GM21529 (cell line): ENCODE results near the gene RTL1.

Experiments
- ATAC-seq: cut with Tn5 transposase; IDR thresholded peaks from one replicate; pipeline ENCODE4 v1.9.1; 2021; ENCODE audit not compliant: unreplicated experiment

The RTL1 gene

DNA sequence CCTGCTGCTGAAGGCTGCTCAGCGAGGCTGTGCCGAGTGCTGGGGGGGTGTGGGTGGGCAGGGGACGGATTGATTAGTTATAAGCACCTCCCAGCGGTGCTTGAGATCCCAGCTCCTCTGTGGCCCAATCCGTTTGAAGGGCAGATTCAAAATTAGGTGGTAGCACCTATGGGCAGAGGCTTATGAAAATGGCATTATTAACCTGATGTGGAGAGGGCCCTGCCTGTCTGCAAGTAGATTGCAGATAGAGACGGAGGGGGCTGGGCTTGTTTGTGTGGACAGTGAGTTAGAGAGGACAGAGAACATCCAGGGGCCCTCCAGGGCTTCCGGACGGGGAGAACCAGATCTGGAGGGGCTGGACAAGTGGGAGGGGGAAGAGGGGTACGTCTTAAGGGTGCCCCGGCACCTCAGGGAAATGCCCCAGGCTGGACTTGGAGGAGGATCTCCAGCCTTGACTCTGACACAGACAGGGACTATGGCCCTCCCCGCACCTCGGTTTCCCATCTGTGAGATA is at the start of gene RTL1:
TSS of gene RTL1 (minus strand) at position 51 of the 514 bp plus-strand sequence. CDS start 18,934 bp downstream, outside the sequence.
- ATAC-seq = no peak

DNA sequence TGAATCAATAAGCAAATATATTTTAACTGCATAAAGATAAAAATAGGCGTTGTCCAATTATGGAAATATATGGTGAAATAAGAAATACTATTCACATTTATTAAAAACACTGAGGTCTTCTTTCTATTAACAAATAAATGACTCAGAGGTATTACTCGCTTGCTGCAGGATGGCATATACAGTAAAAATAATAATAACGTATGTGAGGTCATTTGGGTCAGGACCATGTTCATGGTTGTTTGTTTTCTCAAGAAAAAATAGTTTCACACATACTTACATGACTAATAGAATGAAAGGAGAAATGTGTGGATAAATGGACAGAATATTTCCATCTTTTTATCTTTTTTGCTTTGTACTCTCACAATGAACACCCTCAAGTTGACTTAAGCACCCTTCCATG is 46.5 kb upstream of the RTL1 start:
- ATAC-seq = no peak

DNA sequence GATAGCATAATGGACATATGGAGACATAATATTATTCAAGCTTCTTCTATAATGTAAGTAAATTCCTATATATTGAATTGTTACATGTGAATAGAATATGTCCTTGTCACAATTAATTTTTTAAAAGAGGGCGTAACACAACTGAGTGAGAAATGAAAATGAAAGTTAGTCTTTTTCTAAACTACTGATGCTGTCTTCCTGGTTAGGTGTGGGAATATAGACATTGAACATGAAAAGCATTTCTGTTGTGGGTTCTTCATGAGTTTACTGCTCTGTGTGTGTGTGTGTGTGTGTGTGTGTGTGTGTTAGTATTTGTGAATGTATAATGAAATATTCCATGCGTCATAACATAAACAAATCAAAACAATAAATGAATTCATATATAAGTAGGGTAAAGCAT is 40.5 kb upstream of the RTL1 start:
- no peak for ATAC-seq

DNA sequence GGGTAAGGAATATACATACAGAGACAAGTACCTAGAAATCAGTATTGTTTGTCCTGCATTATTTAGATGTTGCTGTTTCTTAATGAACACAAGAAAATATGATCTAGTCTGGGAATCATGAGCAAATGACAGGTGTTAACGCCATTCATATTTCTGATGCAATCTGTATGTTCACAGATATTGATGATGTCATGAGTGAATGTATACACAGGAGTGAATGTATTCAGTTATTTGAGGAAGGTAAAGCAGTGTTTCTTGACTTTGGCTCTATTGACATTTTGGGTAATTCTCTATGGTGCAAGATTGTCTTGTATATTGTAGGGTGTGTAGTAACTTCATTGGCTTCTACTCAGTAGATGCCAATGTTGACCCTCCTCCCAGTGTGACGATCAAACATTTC is 26.7 kb upstream of the RTL1 start:
- ATAC-seq = no peak

DNA sequence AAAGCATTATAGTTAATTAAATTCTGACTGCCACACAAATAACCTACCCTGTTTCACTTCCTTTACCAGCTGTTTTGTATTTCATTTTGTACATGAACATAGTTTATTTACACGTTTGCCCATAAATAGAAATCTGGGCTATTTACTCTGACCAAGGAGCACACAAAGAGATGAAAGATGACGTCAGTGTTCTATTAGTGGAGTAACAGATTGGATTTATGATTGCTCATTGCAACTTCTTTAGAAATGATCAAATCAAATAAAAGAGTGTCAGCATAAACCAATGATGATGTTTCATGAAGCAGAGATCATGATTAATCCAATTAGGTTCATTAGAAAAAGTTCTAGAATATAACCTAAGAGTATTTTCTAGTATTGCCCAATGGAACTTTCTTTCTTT is 12.0 kb upstream of the RTL1 start:
- ATAC-seq = no peak

DNA sequence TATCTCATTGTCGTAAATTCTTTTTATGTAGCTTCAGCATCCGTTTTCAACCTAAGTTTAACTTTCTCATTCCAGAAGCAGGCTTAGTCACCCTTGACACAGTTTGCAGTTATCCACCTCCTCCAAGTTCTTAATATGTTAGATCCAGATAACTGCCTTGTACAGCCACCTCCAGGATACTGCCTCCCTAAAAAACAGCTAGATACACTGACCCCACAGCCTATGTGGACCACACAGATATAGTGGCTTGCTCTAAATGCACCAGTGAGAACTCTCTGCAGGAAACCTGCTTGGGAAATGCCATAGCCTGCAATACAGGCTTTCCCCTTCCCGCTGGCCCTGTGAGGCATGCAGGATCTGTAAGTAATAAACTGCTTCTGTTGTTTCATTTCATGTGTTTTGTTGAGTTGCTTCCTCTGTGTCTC is 11.1 kb upstream of the RTL1 start:
- no peak for ATAC-seq

DNA sequence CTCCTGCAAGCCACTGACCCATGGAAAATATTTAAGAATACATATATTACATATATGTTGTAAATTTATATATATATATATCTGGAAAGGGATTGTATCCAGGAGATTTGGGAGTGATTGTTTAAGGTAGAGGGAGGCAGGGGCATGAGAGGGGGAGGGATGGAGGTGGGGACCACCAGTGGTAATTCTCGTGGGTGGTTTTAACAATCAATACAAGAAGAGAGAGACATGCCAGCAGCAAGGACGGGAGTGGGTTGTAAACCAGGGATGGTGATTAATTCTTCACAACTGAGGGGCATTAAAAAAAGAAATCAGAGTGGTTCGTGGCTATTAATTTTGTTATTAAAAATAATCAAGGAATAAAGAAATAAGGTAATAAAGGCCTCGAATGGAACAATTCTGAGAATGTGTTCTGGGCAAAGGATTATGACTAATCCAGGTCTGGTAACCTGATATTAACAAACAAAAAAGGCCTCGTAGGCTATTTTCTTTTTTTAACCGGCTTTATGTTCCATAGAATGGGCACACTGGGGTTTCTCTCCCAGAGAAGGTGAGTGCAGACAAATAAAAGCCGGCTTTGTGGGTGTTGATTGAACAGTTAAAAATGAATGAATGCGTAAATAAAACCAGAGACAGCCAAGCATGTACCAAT is 8.3 kb upstream of the RTL1 start:
- ATAC-seq = no peak

DNA sequence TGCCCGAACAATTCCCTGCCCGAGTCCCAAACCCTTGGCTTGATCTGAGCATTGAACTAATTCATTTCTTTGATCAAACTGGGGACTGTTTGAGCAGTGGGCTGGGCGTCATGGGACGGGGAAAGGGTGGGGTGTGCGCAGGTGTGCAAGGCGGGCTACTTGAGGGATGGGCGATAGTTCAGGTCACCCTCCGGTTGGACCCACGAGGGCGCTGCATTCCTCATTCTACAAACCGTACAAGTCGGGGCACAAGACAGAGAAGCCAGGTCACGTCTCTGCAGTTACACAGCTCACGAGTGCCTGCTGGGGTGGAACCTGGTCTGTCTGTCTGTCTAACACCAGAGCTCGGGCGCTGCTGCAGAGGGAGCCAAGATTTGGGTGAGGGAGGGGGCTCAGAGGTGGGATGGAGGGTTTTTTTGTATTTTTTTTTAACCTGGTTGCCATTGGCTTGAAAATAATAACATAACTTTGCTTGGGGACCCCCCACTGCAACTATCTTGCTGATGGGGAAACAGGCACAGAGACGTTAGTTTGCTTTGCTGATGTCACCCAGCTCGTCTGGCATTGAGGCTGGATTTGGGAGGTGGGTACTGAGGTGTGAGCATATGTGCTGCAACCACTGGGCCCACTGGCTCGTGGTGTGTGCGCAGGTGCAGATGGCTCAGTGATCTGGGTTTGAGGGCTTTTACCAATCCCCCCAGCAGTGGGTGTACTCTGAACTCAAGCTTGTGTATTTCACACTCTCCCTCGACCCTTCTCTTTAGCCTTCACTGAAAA is 7.6 kb upstream of the RTL1 start:
- ATAC-seq = no peak

DNA sequence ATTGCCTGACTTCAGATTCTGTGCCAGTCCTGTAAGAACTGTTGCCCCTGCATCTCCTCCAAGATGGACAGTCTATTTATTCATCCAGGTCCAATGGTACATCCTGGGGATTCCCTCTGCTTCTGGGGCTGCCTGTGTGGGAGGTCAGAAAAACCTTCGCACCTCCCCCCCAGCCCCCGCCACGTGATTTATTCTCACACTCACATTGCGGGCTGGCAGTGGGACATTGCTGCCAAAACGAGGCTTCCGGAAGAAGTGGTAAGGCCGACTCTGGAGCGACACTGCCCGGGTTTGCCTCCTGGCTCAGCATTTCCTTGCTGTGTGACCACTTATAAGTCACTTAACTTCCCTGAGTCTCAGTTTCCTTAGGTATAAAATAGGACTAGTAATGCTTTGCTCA is 5.9 kb upstream of the RTL1 start:
- no peak for ATAC-seq

DNA sequence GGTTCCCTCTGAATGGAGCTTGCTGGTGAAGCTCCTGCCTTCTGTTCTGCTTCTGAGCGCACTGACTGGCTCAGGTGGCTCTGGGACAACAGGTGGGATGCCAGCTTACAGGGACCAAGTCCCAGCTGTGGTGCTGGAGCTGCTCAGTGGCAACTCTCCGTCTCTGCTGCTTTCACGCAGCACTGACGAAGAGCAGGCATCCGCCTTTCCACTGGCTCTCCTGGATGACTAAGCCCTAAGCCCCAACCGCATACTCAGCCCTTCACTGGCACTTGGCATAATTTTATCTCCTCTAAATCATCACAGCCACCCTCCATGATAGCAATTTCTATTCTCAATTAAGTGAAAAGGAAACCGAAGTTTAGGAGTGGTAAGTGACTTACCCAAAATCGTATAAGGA is 3.7 kb upstream of the RTL1 start:
- no peak for ATAC-seq

DNA sequence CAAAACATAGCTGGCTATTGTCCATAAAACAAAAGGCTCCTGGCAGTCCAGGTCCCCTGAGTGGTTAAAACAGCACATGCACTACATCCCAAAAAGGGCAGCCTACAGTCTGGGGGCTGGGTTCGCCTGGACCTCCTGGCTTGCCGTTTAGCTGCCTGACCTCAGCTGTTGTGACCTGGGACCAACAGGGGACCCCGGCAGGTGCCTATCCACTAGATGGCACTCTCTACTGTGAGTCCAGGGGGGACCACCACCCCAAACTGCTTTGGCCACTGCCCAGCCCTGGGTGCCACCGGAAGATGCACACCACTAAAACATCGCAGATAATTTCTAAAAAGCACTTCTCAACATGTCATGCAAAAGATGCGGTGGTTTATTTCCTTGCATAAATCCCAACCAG is 2.9 kb upstream of the RTL1 start:
- ATAC-seq = no peak

DNA sequence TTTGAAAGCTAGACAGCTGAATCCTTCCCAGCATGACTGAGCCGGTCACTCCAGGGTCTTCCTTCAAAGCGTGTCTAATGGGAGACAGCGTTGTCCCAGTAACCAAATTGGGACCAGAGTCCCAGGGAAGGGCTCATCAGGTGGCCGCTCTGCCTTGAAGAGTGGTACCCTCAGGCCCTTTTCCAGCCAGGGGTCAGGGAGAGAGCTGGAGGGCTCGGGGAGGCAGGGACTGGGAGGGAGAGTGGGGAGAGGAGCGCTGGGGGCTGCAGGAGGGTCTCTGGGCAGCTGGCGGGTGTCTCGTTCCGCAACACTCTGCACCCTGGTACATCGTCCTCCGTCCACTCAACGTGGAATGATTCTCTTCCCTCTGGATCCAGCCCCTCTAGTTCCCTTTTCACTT is 1.6 kb upstream of the RTL1 start:
- no peak for ATAC-seq

DNA sequence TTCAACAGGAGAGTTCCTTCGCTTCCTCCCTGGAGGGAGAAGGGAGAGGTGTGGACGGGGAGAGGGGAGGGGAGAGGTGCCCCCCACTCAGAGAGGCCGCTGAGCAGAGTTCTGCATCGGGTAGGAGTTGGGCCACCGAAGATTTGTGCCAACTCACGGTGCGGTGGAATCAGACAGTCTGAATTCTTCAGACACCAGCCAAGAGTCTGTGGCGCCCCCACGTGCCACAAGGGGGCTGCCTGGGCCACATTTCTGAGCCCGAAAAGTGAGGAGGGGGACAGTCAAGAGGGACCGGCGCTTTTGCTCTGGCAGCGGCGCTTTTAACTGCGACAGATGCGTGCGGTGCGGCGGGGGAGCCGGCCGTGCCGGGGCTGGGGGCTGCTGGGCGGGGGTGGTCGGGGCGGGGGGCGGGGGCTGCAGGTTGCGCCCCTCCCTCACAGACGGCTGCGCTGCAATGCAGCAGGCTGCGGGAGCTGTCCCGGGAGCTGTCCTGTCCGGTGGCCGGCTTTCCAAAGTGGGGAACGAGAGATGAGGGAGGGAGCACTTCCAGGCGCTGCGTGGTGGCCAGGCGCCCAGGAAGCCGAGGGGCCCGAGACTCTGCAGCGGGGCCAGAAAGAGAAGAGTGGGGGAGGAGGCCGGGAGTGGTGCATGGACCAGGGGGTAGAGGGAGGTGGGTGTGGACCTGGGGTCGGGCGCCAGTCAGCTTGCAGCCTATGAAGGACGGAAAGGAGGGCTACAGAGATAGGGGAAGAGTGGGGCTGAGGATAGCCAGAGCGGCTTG is 975 bp upstream of the RTL1 start:
- no peak for ATAC-seq

DNA sequence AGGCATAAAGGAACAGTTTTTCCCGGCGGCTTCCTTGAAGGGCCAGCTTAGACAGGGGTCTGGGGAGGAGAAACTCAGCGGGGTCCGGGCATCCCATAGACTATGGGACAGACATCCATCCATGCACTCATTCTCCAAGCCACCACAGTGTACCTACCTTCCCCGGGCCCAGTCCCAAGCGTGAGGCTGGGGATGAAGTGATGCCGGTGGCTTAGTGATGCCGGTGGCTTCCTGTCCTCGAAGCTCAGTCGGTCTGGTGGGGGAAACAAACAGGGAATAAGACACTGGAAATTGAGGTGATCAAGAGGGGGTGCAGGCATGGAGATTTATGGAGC is 421 bp downstream of the RTL1 start:
- ATAC-seq = no peak

DNA sequence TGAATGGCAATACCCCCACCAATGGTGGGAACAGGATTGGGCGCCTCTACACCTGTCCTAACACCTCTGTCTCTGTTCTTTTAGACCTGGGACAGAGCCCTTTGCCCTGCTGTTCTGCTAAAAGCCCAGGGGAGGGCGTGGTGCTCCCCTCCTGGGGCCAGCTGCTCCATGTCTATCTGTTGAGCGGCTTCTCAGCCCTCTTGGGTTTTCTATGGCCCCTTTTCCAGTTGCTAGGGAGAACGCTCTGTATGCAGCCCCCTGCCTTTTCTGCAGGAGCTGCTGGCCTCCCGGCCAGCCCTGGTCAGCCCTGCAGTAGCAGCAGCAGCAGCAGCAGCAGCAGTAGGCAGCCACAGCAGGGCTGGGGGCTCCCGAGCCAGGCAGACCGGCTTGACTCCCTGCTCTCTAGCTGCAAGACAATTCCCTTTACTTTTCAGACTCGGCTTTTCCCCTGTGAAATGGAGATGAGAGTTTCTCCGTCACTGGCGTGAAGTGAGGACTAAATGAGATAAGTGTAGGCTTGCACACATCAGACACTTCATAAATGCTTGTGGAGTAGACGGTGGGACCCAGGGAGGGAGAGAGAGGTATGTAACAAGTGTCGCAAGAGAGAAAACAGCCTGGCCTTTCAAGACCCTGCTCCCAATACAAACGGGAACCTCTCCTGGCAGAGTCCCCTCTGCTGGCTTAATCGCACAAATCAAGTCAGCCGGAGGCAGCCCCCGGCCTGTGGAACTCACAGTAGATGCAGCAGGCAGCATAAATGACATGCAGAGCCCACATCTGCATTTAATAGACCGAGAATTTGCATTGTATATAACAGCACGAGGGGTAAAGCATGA is 1.0 kb downstream of the RTL1 start:
- ATAC-seq = no peak

DNA sequence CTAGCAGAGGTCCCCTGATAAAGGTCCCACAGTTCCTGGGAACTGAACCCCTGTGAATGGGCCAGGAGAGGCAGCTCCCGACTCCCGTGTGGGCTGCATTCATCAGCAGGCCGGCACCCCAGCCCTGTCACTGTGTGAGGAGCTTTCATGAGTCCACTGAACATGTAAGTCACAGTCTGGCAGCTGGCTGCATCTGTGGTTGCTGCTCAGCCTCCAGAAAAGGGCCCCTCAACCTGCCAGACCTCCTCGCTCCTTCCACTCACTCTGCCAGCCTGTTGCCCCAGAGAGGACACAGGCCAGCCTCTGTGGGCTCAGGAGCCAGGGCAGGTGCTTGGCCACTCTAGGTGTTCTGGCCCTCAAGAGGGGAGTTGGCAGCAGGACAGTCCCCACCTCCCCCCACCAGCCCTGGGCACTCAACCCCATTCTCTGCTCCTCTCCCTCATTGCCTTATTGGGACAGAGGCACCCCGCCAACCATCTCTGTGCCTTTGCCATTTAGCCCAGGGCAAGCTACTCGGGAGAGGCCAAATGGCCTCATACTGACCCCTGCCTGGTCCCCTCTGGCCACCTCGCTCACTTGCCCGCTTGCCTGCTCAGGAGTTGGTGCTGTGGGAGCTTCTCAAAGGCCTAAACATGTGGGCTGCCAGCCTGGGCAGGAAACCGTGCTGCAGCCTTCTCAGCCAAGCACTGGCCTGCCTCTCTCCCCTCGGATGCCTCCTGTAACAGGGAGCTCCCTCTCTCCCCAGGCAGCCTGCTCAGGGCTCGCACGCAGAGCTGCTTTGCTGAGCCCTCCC is 1.9 kb downstream of the RTL1 start:
- ATAC-seq = no peak

DNA sequence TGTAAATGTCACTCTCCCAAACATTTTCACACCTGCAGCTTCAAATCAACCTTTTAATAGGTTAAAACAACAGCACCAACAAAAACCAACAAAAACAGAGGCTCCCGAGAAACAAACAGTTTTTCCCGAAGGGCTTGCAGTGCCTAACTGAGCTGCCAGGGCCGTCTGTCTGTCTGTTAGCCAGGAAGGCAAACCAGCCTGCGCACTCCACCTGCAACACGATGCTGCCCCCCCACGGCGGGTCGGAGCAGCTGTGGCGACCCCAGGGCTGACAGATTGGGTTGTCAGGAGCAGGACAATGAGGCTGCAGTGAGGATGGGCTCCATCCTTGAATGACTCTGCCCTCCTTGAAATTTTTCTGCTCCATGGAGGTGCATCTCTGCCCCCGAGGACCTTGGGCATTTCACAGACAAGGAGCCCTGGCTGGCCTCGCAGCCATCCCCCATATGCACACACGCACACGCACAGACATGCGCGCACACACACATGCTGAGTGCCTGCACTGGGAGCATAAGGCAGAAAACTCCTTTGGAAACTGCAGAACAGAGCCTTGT is 2.6 kb downstream of the RTL1 start:
- ATAC-seq = no peak

DNA sequence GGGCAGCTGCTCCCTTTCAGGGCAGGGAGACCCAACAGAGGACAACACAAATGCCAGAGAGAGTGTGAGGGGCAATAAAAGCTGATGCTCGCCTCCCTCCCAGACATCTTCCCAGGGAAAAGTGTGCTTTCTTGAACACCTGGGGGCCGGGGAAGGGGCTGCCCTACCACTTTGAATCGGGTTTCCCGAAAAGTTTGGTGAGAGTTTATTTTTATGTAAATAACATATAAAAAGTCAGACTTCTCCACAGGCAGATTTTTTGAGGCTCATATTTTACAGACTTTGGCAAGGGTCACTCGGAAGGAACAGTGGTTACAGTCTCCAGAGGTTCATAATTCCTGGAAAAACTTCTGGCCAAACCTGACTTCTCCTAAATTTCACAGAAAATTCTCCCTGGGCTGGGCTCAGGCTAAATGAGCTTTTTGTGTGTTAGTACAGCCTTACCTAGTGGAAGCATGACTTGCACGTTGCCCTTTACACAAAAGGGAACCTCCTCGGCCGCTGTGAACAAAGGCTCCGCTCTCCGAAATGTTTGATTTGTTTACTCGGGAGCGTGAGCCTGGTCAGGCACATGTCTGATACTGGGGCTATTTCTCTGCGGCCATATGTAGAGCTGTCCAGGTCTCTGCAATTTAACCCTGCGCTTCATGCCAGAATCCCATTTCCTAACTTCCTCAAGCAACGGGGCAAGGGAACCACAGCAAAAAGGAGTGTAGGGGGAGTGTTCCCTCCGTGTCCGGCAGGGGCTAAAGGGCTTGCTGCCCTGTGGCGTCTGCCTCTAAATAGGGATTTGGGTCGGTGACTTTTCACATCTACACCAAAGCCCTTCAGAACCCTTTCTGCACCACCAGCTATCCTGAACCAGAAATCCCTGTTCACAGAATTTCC is 3.4 kb downstream of the RTL1 start:
- no peak for ATAC-seq
